Esophagus muscularis mucosa (tissue), 4 donors: ENCODE results near the gene ADGRB2. TPM values are rescaled to one million over a fixed set of nuclear protein-coding genes. Genes with fewer than 3 reads are reported as not detected.
A peak's percentile ranks its signal among the peaks of the same experiment; 100 is the strongest.

Source experiments
- DNase-seq: peaks from one replicate; pipeline ENCODE4 v3.0.0-alpha.2; 2017; ENCODE audit errors: extremely low spot score
- H3K27ac ChIP-seq, 4 donors: fragments of 200-600 bp; sonication (generic); replicated peaks in 1 of 4; 1 replicate in 3 of 4; 2 replicates in 1 of 4; pipeline ENCODE4 v1.5.1; 2016 to 2019; ENCODE audit warnings: mild to moderate bottlenecking in 1 of 4
- H3K27me3 ChIP-seq, 4 donors: fragments of 200-600 bp; sonication (generic); one replicate each; pipeline versions ENCODE4 v1.5.1 to v1.6.0; 2016 to 2019
- H3K36me3 ChIP-seq, 4 donors: fragments of 200-600 bp; sonication (generic); one replicate each; pipeline ENCODE4 v1.5.1; 2016 to 2019
- H3K4me1 ChIP-seq, 4 donors: fragments of 200-600 bp; sonication (generic); one replicate each; pipeline ENCODE4 v1.5.1; 2016 to 2019
- H3K4me3 ChIP-seq, 4 donors: fragments of 200-600 bp; sonication (generic); 1 replicate in 2 of 4; 2 replicates in 2 of 4; pipeline ENCODE4 v1.5.1; 2016 to 2019; ENCODE audit warnings: mild to moderate bottlenecking in 4 of 4, moderate library complexity in 1 of 4
- H3K9me3 ChIP-seq, 4 donors: fragments of 200-600 bp; sonication (generic); 1 replicate in 3 of 4; 2 replicates in 1 of 4; pipeline ENCODE4 v1.5.1; 2016 to 2019
- CTCF ChIP-seq, 3 experiments: fragments of 200-600 bp in 2 of 3; fragments of 450-650 bp in 1 of 3; sonication (generic) in 2 of 3; IDR thresholded peaks; one replicate each; pipeline ENCODE4 v1.5.1; 2017 to 2019; ENCODE audit warnings: antibody characterized with exemption in 3 of 3, mild to moderate bottlenecking in 2 of 3, moderate library complexity in 1 of 3
- EP300 ChIP-seq: sonication (generic); formaldehyde crosslinking; IDR thresholded peaks from one replicate; pipeline ENCODE4 v1.6.1; 2017; ENCODE audit warnings: antibody characterized with exemption
- POLR2A ChIP-seq: fragments of 450-650 bp; IDR thresholded peaks from one replicate; pipeline ENCODE4 v1.6.1; 2017; ENCODE audit warnings: antibody characterized with exemption, moderate library complexity, mild to moderate bottlenecking, low read depth
- POLR2AphosphoS5 ChIP-seq, 2 donors: sonication (generic); formaldehyde crosslinking; IDR thresholded peaks; one replicate each; pipeline ENCODE4 v1.6.1; 2017; ENCODE audit warnings: antibody characterized with exemption in 2 of 2
- WGBS: methylation state at CpG from one replicate; pipeline ENCODE4 v1.1.5; 2018; 5-methylcytosine and 5-hydroxymethylcytosine counted together
- intact Hi-C: fragments of 100-400 bp; cut with DNase I; formaldehyde crosslinking; loops from one replicate; pipeline ENCODE4 v1.15.1; 2023
- total RNA-seq, 4 donors: library from RNA; depleted of rRNA; stranded (reverse); fragments of >200 nt; gene quantifications; one replicate each; pipeline versions ENCODE4 v1.1.0 to v1.2.1, GENCODE V29; 2016

ADGRB2 gene
- total RNA-seq, 4 donors from 2014 or later, result 0.83 to 4.2 (median 2.1) TPM

GRCh38 chr1:31801458-31801857, 37.3 kb upstream of the ADGRB2 start:
- Histone ChIP-seq H3K4me3 (no peak overlapping the region), H3K9me3 (no peaks in the 10 kb centered on the region), H3K27ac (no peak overlapping the region), H3K4me1 (peaks cover 0 to 7% (median 0%) of the 10 kb centered on the region in 4 donors), H3K27me3 (peaks cover 0 to 32% (median 0%) of the 10 kb centered on the region in 4 donors), H3K36me3 (no peaks in the 10 kb centered on the region)
- peak; percentile 79 for DNase-seq
- TF ChIP-seq POLR2AphosphoS5 (IDR thresholded peaks at IDR 0.05) (no peak), CTCF (IDR thresholded peaks at IDR 0.05) (no peak), POLR2A (no peak), EP300 (no peak)
- intact Hi-C loops, result no loop called here
- WGBS, result 52% methylated on average over 1 of the region's 1 CpG

DNA sequence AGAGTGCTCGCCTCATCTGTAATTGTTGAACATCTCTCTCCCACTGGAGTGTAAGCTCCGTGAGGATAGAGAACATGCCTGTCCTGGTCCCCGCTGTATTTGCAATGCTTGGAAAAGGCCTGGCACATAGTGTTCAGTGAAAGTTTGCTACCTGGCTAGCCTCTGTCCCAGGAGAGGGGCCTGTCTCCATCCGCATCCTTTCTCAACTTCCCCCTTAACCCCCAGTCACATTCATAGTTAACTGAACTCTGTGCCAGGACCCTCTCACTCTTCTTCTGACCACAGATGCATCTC, 36.5 kb upstream of the ADGRB2 start:
- Histone ChIP-seq H3K9me3 (no peaks in the 10 kb centered on the region), H3K4me1 (peaks cover 0 to 7% (median 0%) of the 10 kb centered on the region in 4 donors), H3K4me3 (no peak overlapping the region), H3K36me3 (no peaks in the 10 kb centered on the region), H3K27ac (no peak overlapping the region), H3K27me3 (peaks cover 0 to 41% (median 0%) of the 10 kb centered on the region in 4 donors)
- peak; percentile 72 for DNase-seq
- intact Hi-C loops, result no loop called here
- TF ChIP-seq CTCF (IDR thresholded peaks at IDR 0.05) (no peak), POLR2AphosphoS5 (IDR thresholded peaks at IDR 0.05) (no peak), POLR2A (no peak), EP300 (no peak)
- WGBS, result 97% methylated on average over 4 of the region's 4 CpGs

DNA sequence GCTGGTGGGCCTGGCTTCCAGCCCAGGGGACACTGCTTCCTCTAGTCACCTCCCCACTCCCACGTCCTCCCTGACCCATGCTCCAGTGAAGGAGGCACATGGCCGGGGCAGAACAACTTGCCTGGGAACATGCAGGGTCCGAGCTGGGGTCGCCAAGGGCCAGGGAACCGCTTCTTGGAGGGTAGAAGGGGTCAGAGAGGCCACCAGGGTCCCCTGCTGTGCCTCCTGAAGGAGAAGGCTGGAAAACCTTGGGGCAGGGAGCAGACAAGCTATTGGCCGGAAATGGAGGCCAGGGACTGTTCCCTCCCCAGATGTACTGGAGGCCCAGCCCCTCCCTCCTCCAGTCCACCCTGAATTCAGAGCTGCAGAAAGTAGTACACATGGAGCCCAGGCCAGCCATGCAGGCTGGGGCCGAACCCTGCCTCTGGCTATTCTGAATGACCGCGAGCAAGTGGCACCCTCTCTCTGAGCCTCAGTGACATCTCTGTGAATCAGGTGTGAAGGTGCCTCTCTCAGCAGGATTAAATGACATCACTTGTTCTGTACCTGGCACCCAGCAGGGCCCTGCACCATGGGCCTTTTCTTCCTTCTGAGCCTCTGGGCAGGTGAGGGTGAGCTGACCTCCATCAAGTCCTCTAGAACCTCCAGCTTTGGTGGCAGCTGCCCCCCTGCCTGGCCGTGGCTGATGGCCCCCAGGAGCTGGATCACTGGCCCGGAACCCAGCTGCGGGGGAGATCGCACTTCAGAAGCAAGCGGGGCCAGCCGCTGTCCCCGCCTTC, 35.9 kb upstream of the ADGRB2 start:
- intact Hi-C loops, result no loop called here
- H3K4me3 ChIP-seq, result no peak overlapping the region
- DNase-seq, result no peak
- H3K27ac ChIP-seq, result no peak overlapping the region
- H3K27me3 ChIP-seq, result peaks cover 0 to 43% (median 0%) of the 10 kb centered on the region in 4 donors
- H3K9me3 ChIP-seq, result no peaks in the 10 kb centered on the region
- no peaks in the 10 kb centered on the region for H3K36me3 ChIP-seq
- TF ChIP-seq EP300 (no peak), CTCF (IDR thresholded peaks at IDR 0.05) (no peak), POLR2AphosphoS5 (IDR thresholded peaks at IDR 0.05) (no peak), POLR2A (no peak)
- 90% methylated on average over 12 of the region's 16 CpGs for WGBS
- H3K4me1 ChIP-seq, result peaks cover 0 to 7% (median 0%) of the 10 kb centered on the region in 4 donors

- H3K4me3 ChIP-seq, result no peak overlapping the region
- peaks cover 0 to 43% (median 0%) of the 10 kb centered on the region in 4 donors for H3K27me3 ChIP-seq
- intact Hi-C loops, result no loop called here
- WGBS, result 80% methylated on average over 8 of the region's 9 CpGs
- no peaks in the 10 kb centered on the region for H3K36me3 ChIP-seq
- peaks cover 0 to 7% (median 0%) of the 10 kb centered on the region in 4 donors for H3K4me1 ChIP-seq
- H3K9me3 ChIP-seq, result no peaks in the 10 kb centered on the region
- TF ChIP-seq EP300, result no peak
- no peak for TF ChIP-seq POLR2AphosphoS5 (IDR thresholded peaks at IDR 0.05)
- no peak for TF ChIP-seq CTCF (IDR thresholded peaks at IDR 0.05)
- no peak for TF ChIP-seq POLR2A
- no peak for DNase-seq
- H3K27ac ChIP-seq, result no peak overlapping the region
Observed at GRCh38 chr1:31799196-31799894, 35.2 kb upstream of the ADGRB2 start.
